HepG2 (cell line): ENCODE results near the gene SLCO3A1. TPM values are rescaled to one million over a fixed set of nuclear protein-coding genes. Genes with fewer than 3 reads are reported as not detected.
A peak's percentile ranks its signal among the peaks of the same experiment; 100 is the strongest.

ENCODE experiments used
- EEA1 ChIP-seq: sonication (generic); formaldehyde crosslinking; IDR thresholded peaks from 2 replicates; pipeline ENCODE4 v1.5.1; 2020; ENCODE audit warnings: mild to moderate bottlenecking, missing genetic modification reagents, borderline replicate concordance
- POGK ChIP-seq: sonication (generic); formaldehyde crosslinking; conservative IDR thresholded peaks from 2 replicates; pipeline ENCODE4 v1.8.0; 2022; ENCODE audit warnings: mild to moderate bottlenecking, moderate library complexity, missing genetic modification reagents
- PRDM4 ChIP-seq: sonication (generic); formaldehyde crosslinking; IDR thresholded peaks from 2 replicates; pipeline ENCODE4 v1.9.0; 2021; ENCODE audit warnings: missing genetic modification reagents, borderline replicate concordance
- SMC3 ChIP-seq: IDR thresholded peaks from 2 replicates; pipeline ENCODE4 v1.6.1; 2011; ENCODE audit warnings: low read length, improper control_type of control experiment
- SSRP1 ChIP-seq: IDR thresholded peaks from 2 replicates; pipeline ENCODE4 v1.6.1; 2016; ENCODE audit warnings: control low read depth
- ZNF350 ChIP-seq: sonication (generic); formaldehyde crosslinking; IDR thresholded peaks from 2 replicates; pipeline ENCODE4 v1.4.0; 2020; ENCODE audit warnings: mild to moderate bottlenecking, low read depth, missing genetic modification reagents, borderline replicate concordance
- ZNF639 ChIP-seq: conservative IDR thresholded peaks from 2 replicates; pipeline ENCODE4 v1.6.1; 2018; ENCODE audit warnings: missing genetic modification reagents
- ZNF772 ChIP-seq: sonication (generic); formaldehyde crosslinking; IDR thresholded peaks from 2 replicates; pipeline ENCODE4 v1.5.0; 2020; ENCODE audit warnings: mild to moderate bottlenecking, missing genetic modification reagents
- polyA plus RNA-seq, 8 experiments: library from polyadenylated mRNA; depleted of rRNA in 3 of 8; stranded (reverse) in 7 of 8; unstranded in 1 of 8; fragments of >200 nt; fragmentation: Illumina TruSeq in 4 of 8; extraction: Trizol in 4 of 8; gene quantifications; 2 replicates each; pipeline versions ENCODE4 v1.2.1 to v1.2.3, GENCODE V29; 2011 to 2016; ENCODE audit warnings: low read depth in 4 of 8, missing spikeins in 1 of 8, mixed read lengths in 1 of 8; ENCODE audit not compliant: insufficient read depth in 1 of 8
- total RNA-seq, 5 experiments: library from RNA; depleted of rRNA; stranded (reverse); fragments of >200 nt; fragmentation: Illumina TruSeq; extraction: Trizol; gene quantifications; 2 replicates each; pipeline ENCODE4 v1.2.3, GENCODE V29; 2016; ENCODE audit warnings: low read depth in 1 of 5

Gene SLCO3A1
- total and polyA plus RNA-seq, 2 of the 13 experiments (the other 11 are each of a cell fraction or from before 2014, with no cell fraction given): 0.02 TPM; not detected in 1

- no peak for TF ChIP-seq ZNF639 (CRISPR knock-in tag)
- TF ChIP-seq PRDM4 (CRISPR knock-in tag): no peak
- peak; percentile 39; the same call in 1 of the 2 replicates for TF ChIP-seq SMC3
- TF ChIP-seq EEA1 (CRISPR knock-in tag): no peak
- no peak for TF ChIP-seq POGK
- TF ChIP-seq ZNF350 (CRISPR knock-in tag): no peak
- no peak for TF ChIP-seq ZNF772 (CRISPR knock-in tag)
- no peak for TF ChIP-seq SSRP1 (CRISPR knock-in tag)
Observed at GRCh38 chr15:92082006-92082843, 228.7 kb downstream of the SLCO3A1 start (continued).
